Prostate gland (tissue), 2 donors: ENCODE results near the gene CCDC107. TPM values are rescaled to one million over a fixed set of nuclear protein-coding genes. Genes with fewer than 3 reads are reported as not detected.

Experiments used
- DNase-seq: peaks from one replicate; pipeline ENCODE4 v3.0.0-alpha.2; 2019; ENCODE audit warnings: low spot score
- H3K27ac ChIP-seq, 2 donors: fragments of 200-600 bp; sonication (generic); 2 replicates each; pipeline ENCODE4 v1.5.1; 2017 to 2019
- H3K27me3 ChIP-seq: fragments of 200-600 bp; sonication (generic); replicated peaks from 2 replicates; pipeline ENCODE4 v1.5.1; 2019; ENCODE audit not compliant: insufficient read depth
- H3K36me3 ChIP-seq, 2 donors: fragments of 200-600 bp; sonication (generic); 1 replicate in 1 of 2; 2 replicates in 1 of 2; pipeline versions ENCODE4 v1.5.1 to v1.8.1; 2017 to 2019
- H3K4me1 ChIP-seq: fragments of 200-600 bp; sonication (generic); replicated peaks from 2 replicates; pipeline ENCODE4 v1.5.1; 2019
- H3K4me3 ChIP-seq, 2 donors: fragments of 200-600 bp; sonication (generic); 2 replicates each; pipeline ENCODE4 v1.5.1; 2017 to 2019
- H3K9me3 ChIP-seq: fragments of 200-600 bp; sonication (generic); 2 replicates; pipeline ENCODE4 v1.5.1; 2017
- POLR2A ChIP-seq: fragments of 450-650 bp; IDR thresholded peaks from one replicate; pipeline ENCODE4 v1.6.1; 2016; ENCODE audit warnings: antibody characterized with exemption, mild to moderate bottlenecking
- POLR2AphosphoS5 ChIP-seq: sonication (generic); formaldehyde crosslinking; IDR thresholded peaks from one replicate; pipeline ENCODE4 v1.6.1; 2017; ENCODE audit warnings: antibody characterized with exemption
- WGBS: methylation state at CpG from one replicate; pipeline ENCODE4 v1.1.5; 2018; 5-methylcytosine and 5-hydroxymethylcytosine counted together
- intact Hi-C: fragments of 100-400 bp; cut with DNase I; formaldehyde crosslinking; loops from one replicate; pipeline ENCODE4 v1.14.2; 2022
- total RNA-seq, 2 donors: library from RNA; depleted of rRNA; stranded (reverse); fragments of >200 nt; gene quantifications; one replicate each; pipeline ENCODE4 v1.1.0, GENCODE V29; 2016
- TF ChIP-seq, protein P1 (sequence below), 4 experiments: fragments of 200-600 bp in 2 of 4; fragments of 450-650 bp in 2 of 4; sonication (generic) in 2 of 4; IDR thresholded peaks; 1 replicate in 3 of 4; 2 replicates in 1 of 4; pipeline ENCODE4 v1.5.1; 2016 to 2019; ENCODE audit warnings: antibody characterized with exemption in 4 of 4, mild to moderate bottlenecking in 2 of 4, moderate library complexity in 2 of 4

Gene CCDC107
- total RNA-seq, 2 donors from 2014 or later = 22.8 to 26.2 TPM

DNA sequence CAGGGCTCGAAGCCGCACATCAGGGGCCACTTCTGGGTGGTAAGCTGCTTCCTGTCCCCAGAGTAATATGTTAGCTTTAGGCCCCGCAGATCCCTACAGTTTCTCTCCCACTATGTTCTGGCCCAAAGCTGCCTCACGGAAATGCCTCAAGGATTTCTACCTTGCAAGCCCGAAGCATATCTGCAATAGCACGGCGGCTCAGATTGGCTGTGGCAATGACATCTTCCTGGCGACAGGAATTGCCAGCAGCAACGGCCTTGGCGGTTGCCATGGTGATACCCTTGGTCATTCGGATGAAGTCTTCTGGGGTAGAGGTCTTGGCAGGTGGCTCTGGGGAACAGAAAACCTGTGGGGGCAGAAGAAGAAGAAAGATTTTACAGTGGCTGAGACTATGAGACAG lies 41.9 kb downstream of the CCDC107 start:
- WGBS = 84% methylated on average over 11 of the region's 11 CpGs
- H3K27ac ChIP-seq = no peak overlapping the region
- no peaks in the 10 kb centered on the region for H3K4me1 ChIP-seq
- DNase-seq = no peak
- H3K4me3 ChIP-seq = no peak overlapping the region
- no peaks in the 10 kb centered on the region for H3K9me3 ChIP-seq
- H3K36me3 ChIP-seq = peaks cover 47 to 55% of the 10 kb centered on the region in 2 donors
- TF ChIP-seq POLR2A (no peak), POLR2AphosphoS5 (no peak)
- intact Hi-C loops = no loop called here
- H3K27me3 ChIP-seq = no peaks in the 10 kb centered on the region

DNA sequence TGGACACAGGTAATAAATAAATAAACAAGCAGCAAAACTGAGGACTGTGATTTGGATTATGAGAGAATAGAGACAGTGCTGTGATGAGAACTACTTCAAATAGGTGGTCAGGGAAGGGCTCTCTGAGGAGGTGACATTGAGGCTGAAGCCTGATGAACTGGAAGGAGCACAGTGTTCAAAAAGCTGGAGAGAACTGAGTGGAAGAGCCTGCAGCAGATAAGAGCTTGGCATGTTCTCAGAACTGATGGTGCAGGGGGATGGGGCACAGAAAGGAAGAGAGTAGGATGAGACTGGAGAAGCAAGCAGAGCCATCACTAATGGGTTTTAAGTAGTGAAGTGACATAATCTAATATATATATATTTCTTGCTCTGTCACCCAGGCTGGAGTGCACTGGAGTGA lies 42.9 kb downstream of the CCDC107 start:
- intact Hi-C loops = no loop called here
- Histone ChIP-seq H3K36me3 (peaks cover 55 to 64% of the 10 kb centered on the region in 2 donors), H3K4me3 (no peak overlapping the region), H3K9me3 (no peaks in the 10 kb centered on the region), H3K4me1 (no peaks in the 10 kb centered on the region), H3K27me3 (no peaks in the 10 kb centered on the region), H3K27ac (no peak overlapping the region)
- TF ChIP-seq, protein P1, sequence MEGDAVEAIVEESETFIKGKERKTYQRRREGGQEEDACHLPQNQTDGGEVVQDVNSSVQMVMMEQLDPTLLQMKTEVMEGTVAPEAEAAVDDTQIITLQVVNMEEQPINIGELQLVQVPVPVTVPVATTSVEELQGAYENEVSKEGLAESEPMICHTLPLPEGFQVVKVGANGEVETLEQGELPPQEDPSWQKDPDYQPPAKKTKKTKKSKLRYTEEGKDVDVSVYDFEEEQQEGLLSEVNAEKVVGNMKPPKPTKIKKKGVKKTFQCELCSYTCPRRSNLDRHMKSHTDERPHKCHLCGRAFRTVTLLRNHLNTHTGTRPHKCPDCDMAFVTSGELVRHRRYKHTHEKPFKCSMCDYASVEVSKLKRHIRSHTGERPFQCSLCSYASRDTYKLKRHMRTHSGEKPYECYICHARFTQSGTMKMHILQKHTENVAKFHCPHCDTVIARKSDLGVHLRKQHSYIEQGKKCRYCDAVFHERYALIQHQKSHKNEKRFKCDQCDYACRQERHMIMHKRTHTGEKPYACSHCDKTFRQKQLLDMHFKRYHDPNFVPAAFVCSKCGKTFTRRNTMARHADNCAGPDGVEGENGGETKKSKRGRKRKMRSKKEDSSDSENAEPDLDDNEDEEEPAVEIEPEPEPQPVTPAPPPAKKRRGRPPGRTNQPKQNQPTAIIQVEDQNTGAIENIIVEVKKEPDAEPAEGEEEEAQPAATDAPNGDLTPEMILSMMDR (IDR thresholded peaks at IDR 0.05) = no peak
- TF ChIP-seq POLR2AphosphoS5 = no peak
- no peak for TF ChIP-seq POLR2A
- no peak for DNase-seq

DNA sequence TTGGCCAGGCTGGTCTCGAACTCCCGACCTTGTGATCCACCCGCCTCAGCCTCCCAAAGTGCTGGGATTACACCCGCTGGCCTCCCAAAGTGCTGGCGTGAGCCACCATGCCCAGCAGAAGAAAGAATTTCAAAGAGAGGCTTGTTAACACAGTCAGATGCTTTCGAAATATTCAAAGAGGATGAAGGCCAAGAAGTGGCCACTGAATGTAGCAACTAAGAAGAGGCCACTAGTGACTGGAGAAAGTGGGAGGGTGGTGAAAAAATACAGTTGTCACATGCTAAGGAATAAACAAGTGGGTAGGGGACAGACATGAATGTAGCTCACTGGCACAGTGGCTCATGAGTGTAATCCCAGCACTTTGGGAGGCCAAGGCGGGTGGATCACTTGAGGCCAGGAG lies 44.6 kb downstream of the CCDC107 start:
- 98% methylated on average over 7 of the region's 7 CpGs for WGBS
- intact Hi-C loops = no loop called here
- no peaks in the 10 kb centered on the region for H3K27me3 ChIP-seq
- H3K4me3 ChIP-seq = no peak overlapping the region
- H3K36me3 ChIP-seq = peaks cover 72 to 80% of the 10 kb centered on the region in 2 donors
- no peak overlapping the region for H3K27ac ChIP-seq
- H3K9me3 ChIP-seq = no peaks in the 10 kb centered on the region
- TF ChIP-seq POLR2AphosphoS5 = no peak
- no peak for DNase-seq
- no peaks in the 10 kb centered on the region for H3K4me1 ChIP-seq

DNA sequence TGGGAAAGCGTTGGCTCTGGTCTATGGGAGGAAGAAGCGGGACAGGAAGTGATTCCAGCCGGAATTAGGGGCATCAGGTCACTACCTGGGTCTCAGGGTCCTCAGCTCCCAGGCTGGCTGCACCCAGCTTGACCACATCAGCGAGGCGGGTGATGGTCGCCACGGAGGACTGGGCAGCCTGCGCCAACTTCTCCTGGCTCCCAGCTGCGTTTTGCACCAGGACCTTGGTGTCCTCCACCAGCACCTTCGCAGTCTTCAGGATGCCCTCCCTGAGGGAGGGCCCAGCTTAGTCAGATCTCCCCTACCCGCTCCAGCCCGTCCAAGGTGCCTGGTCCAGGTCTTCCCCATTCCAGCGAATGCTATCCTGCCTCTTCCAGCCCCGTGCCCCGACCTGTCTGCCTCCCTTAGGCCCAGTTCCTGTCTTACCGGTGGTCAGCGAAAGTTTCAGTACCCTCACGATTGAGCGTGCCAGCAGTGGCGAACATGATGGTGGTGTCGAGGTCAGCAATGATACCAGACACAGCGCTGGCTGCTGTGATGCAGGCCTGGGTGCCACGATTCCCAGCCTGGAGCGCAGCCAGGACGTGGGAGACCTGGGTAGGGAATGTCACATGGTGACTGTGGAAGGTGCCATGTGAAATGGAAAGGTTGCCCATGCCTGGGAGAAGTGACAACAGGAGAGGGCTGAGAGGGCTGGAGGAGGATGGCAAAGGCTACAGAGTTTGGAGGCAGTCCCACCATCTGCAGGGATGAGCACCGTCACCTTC lies 46.0 kb downstream of the CCDC107 start:
- DNase-seq = no peak
- H3K36me3 ChIP-seq = peaks cover 67 to 75% of the 10 kb centered on the region in 2 donors
- H3K27me3 ChIP-seq = no peaks in the 10 kb centered on the region
- no peak overlapping the region for H3K27ac ChIP-seq
- intact Hi-C loops = no loop called here
- TF ChIP-seq POLR2AphosphoS5 = no peak
- no peak for TF ChIP-seq POLR2A
- TF ChIP-seq, protein P1 (IDR thresholded peaks at IDR 0.05) = no peak
- no peaks in the 10 kb centered on the region for H3K9me3 ChIP-seq
- no peaks in the 10 kb centered on the region for H3K4me1 ChIP-seq
- H3K4me3 ChIP-seq = no peak overlapping the region
- WGBS = 93% methylated on average over 26 of the region's 26 CpGs

DNA sequence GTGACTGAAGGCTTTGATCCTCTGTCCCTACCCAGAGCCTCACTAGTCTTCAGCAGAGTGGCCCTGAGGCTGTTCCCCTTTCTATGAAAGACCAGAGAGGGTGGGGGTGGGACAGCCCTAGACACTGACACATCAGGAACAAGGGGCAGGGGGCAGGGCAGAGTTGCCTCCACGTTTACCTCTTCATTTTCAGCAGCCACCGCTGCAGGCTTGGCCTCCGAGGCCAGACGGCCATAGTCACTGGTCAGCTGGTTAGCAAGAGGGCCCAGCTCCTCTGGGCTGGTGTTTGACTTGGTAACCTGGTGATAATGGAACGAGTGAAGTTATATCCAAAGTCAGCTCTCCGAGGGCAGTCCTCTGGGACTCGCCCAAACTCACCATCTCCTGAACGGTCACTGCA lies 47.3 kb downstream of the CCDC107 start:
- Histone ChIP-seq H3K36me3 (peaks cover 57 to 64% of the 10 kb centered on the region in 2 donors), H3K4me1 (no peaks in the 10 kb centered on the region)
- intact Hi-C loops = no loop called here

More for the DNA sequence above, 47.3 kb downstream of the CCDC107 start:
- no peak for DNase-seq
- Histone ChIP-seq H3K27ac (no peak overlapping the region), H3K27me3 (no peaks in the 10 kb centered on the region), H3K9me3 (no peaks in the 10 kb centered on the region), H3K4me3 (no peak overlapping the region)
- 80% methylated on average over 8 of the region's 8 CpGs for WGBS
- TF ChIP-seq POLR2A (no peak), POLR2AphosphoS5 (no peak)
- TF ChIP-seq, protein P1 (IDR thresholded peaks at IDR 0.05) = no peak
